Bronchial epithelial cell (primary cell): ENCODE data around the gene KCTD20. TPM values are rescaled to one million over a fixed set of nuclear protein-coding genes. Genes with fewer than 3 reads are reported as not detected.
"Not testable (repeated sequence)": the region's sequence is repeated elsewhere in the genome, so short reads cannot be mapped to it uniquely, and the experiment has no call there.

Experiments
- DNase-seq: peaks from one replicate; pipeline ENCODE4 v3.0.0-alpha.2; 2010; ENCODE audit warnings: low read depth
- FAIRE-seq: peaks from 2 replicates; lab custom pipeline; 2011; peaks lifted over from hg19 to GRCh38; lab: Jason Lieb, UNC
- H3K27me3 ChIP-seq: 2 replicates; pipeline ENCODE4 v1.5.1; 2011; ENCODE audit warnings: low read length; ENCODE audit not compliant: control insufficient read depth, insufficient read depth
- H3K36me3 ChIP-seq: 2 replicates; pipeline ENCODE4 v1.5.1; 2011; ENCODE audit warnings: low read length; ENCODE audit not compliant: control insufficient read depth, insufficient read depth
- H3K4me3 ChIP-seq: 2 replicates; pipeline ENCODE4 v1.5.1; 2011; ENCODE audit warnings: mild to moderate bottlenecking, low read depth, low read length, control low read depth
- CTCF ChIP-seq: IDR thresholded peaks from 2 replicates; pipeline ENCODE4 v1.5.1; 2011; ENCODE audit warnings: mild to moderate bottlenecking, moderate library complexity, low read length, control low read depth, inconsistent platforms; ENCODE audit not compliant: insufficient read depth, severe bottlenecking
- total RNA-seq: library from RNA; depleted of rRNA; stranded (reverse); fragments of >200 nt; gene quantifications from 2 replicates; pipeline ENCODE4 v1.2.1, GENCODE V29; 2014

Gene KCTD20
- total RNA-seq, 1 donor from 2014 or later, result 26.6 TPM

DNA sequence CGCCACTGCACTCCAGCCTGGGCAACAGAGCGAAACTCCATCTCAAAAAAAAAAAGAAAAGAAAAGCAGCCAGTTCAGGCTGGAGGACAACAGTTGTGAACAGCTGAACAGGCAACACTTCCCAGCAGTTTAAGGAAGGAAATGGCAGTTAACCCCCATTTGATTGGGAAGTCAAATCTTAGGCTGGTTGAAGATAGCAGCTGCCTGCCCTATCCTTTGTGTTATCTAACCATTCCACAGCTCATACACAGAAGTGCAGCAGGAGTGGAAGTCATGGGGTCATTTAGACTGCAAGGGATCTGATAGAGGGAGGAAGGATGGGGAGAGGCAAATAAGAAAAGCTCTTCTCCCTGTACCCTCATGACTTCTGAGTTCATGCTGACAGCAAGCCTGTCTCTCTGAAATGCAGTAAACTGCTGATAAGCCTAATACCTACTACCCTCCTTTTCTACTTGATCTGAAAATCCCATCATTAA, 35.3 kb downstream of the KCTD20 start:
- no peak overlapping the region for H3K4me3 ChIP-seq
- no peak for TF ChIP-seq CTCF
- no peaks in the 10 kb centered on the region for H3K27me3 ChIP-seq
- no peak for DNase-seq
- H3K36me3 ChIP-seq, result peaks cover 4% of the 10 kb centered on the region
- FAIRE-seq, result no peak

GRCh38 chr6:36479256-36479655, 36.5 kb downstream of the KCTD20 start:
- Histone ChIP-seq H3K4me3 (no peak overlapping the region), H3K27me3 (no peaks in the 10 kb centered on the region), H3K36me3 (peaks cover 4% of the 10 kb centered on the region)
- TF ChIP-seq CTCF, result no peak
- DNase-seq (peak; percentile 53), FAIRE-seq (no peak)

DNA sequence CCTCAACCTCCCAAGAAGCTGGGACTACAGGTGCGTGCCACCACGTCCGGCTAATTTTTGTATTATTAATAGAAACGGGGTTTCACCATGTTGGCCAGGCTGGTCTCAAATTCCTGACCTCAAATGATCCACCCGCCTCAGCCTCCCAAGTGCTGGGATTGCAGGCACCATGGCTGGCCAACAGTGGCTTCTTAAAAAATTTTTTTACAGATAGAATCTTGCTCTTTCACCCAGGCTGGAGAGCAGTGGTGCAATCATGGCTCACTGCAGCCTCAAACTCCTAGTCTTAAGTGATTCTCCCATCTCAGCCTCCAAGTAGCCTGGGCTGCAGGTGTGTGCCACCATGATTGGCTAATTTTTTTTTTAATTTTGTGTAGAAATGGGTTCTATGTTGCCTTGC, 40.5 kb downstream of the KCTD20 start:
- DNase-seq, H3K36me3 ChIP-seq, FAIRE-seq, H3K27me3 ChIP-seq, H3K4me3 ChIP-seq: not testable (repeated sequence)

- Histone ChIP-seq H3K4me3 (no peak overlapping the region), H3K27me3 (no peaks in the 10 kb centered on the region), H3K36me3 (peaks cover 6% of the 10 kb centered on the region)
- DNase-seq (no peak), FAIRE-seq (no peak)
- no peak for TF ChIP-seq CTCF
These were observed 41.9 kb downstream of the KCTD20 start for GRCh38 chr6:36484736-36485135.

DNA sequence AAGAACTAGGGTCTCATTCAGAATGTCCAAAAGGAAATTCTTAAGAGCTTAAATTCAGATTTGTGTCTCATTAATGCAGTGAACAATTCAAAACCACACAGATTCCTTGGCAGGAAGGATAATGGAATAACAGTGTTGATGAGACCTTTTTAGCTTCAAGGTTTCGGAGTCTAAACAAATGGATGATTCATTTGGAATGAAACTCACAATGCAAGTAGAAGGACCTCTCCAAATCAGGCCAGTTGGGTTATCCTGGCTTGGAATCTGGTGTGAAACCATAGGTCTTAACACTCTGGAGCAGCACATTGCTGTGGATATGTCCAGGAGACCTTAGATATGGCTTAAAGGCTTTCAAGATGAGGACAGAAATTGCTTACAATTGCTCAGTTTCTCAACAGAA, 44.9 kb downstream of the KCTD20 start:
- Histone ChIP-seq H3K36me3 (peaks cover 2% of the 10 kb centered on the region), H3K27me3 (no peaks in the 10 kb centered on the region), H3K4me3 (no peak overlapping the region)
- FAIRE-seq (no peak), DNase-seq (no peak)
- no peak for TF ChIP-seq CTCF

- H3K4me3 ChIP-seq, result no peak overlapping the region
- no peaks in the 10 kb centered on the region for H3K27me3 ChIP-seq
- no peak for FAIRE-seq
- TF ChIP-seq CTCF, result no peak
- H3K36me3 ChIP-seq, result peaks cover 2% of the 10 kb centered on the region
- no peak for DNase-seq
These were observed 45.4 kb downstream of the KCTD20 start for GRCh38 chr6:36488221-36488620.
